GM12878 (cell line): ENCODE results near the gene MPC1. TPM values are rescaled to one million over a fixed set of nuclear protein-coding genes. Genes with fewer than 3 reads are reported as not detected.

ENCODE experiments used
- ATAC-seq: fragments of 200-7000 bp; cut with Tn5 transposase; 3 replicates; pipeline ENCODE4 v1.9.1; 2020; ENCODE audit warnings: mild to moderate bottlenecking, moderate library complexity
- BruUV-seq: library from RNA; stranded (reverse); fragments of 400-500 nt; replicated peaks from 2 replicates; lab custom pipeline; 2021; lab: Mats Ljungman, UMichigan
- CTCF ChIA-PET: fragments of 300-600 bp; sonication (Branson Sonifier 250); formaldehyde crosslinking; extraction: SDS; loops from one replicate; lab custom pipeline; 2021; ENCODE audit warnings: inconsistent platforms; lab: Yijun Ruan, JAX
- POLR2A ChIA-PET: fragments of 350-600 bp; formaldehyde crosslinking; extraction: SDS; loops from one replicate; lab custom pipeline; 2021; ENCODE audit warnings: inconsistent platforms; lab: Charles Lee
- RAD21 ChIA-PET: fragments of 300-600 bp; sonication (Branson Sonifier 250); formaldehyde crosslinking; loops from one replicate; lab custom pipeline; 2023; ENCODE audit warnings: antibody characterized with exemption; ENCODE audit not compliant: unreplicated experiment; lab: Charles Lee
- SMC1A ChIA-PET: fragments of 300-600 bp; sonication (Branson Sonifier 250); formaldehyde crosslinking; loops from one replicate; lab custom pipeline; 2023; ENCODE audit not compliant: unreplicated experiment, uncharacterized antibody; lab: Charles Lee
- DNase-seq: peaks from one replicate; pipeline ENCODE4 v3.0.0-alpha.2; 2011; ENCODE audit warnings: low read depth, low spot score
- FAIRE-seq: peaks from 3 replicates; lab custom pipeline; 2011; peaks lifted over from hg19 to GRCh38; lab: Jason Lieb, UNC
- H2AFZ ChIP-seq: 2 replicates; pipeline ENCODE4 v1.6.0; 2011; ENCODE audit warnings: low read depth, low read length, control low read depth; ENCODE audit not compliant: control insufficient read depth
- H3K27ac ChIP-seq: 2 replicates; pipeline ENCODE4 v1.5.1; 2011; ENCODE audit warnings: control low read depth; ENCODE audit not compliant: control insufficient read depth, insufficient read depth
- H3K27me3 ChIP-seq, 2 experiments: replicated peaks in 1 of 2; 2 replicates each; pipeline versions ENCODE4 v1.6.0 to v1.6.1; 2011; ENCODE audit warnings: low read length in 1 of 2; ENCODE audit not compliant: control insufficient read depth in 2 of 2, insufficient read depth in 2 of 2
- H3K36me3 ChIP-seq, 2 experiments: 2 replicates each; pipeline ENCODE4 v1.5.1; 2011; ENCODE audit warnings: low read length in 1 of 2; ENCODE audit not compliant: control insufficient read depth in 2 of 2, insufficient read depth in 2 of 2
- H3K4me1 ChIP-seq: 2 replicates; pipeline ENCODE4 v1.6.1; 2011; ENCODE audit warnings: mild to moderate bottlenecking, low read length, moderate library complexity, mixed read lengths; ENCODE audit not compliant: control insufficient read depth, insufficient read depth
- H3K4me2 ChIP-seq: 2 replicates; pipeline ENCODE4 v1.6.0; 2011; ENCODE audit warnings: control low read depth; ENCODE audit not compliant: control insufficient read depth, insufficient read depth
- H3K4me3 ChIP-seq: fragments of 200-600 bp; sonication (generic); 2 replicates; pipeline ENCODE4 v1.5.1; 2016
- H3K79me2 ChIP-seq: 2 replicates; pipeline ENCODE4 v1.6.0; 2011; ENCODE audit warnings: low read length; ENCODE audit not compliant: control insufficient read depth, insufficient read depth
- H3K9ac ChIP-seq: 2 replicates; pipeline ENCODE4 v1.8.0; 2011; ENCODE audit warnings: low read length, control low read depth, mixed read lengths; ENCODE audit not compliant: control insufficient read depth, insufficient read depth
- H3K9me3 ChIP-seq: replicated peaks from 3 replicates; pipeline ENCODE4 v1.5.1; 2011; ENCODE audit warnings: mild to moderate bottlenecking, low read length; ENCODE audit not compliant: control insufficient read depth, insufficient read depth
- H4K20me1 ChIP-seq: 2 replicates; pipeline ENCODE4 v1.6.0; 2011; ENCODE audit not compliant: control insufficient read depth, insufficient read depth
- ATF7 ChIP-seq: fragments of 450-650 bp; IDR thresholded peaks from 2 replicates; pipeline ENCODE4 v1.6.1; 2016; ENCODE audit warnings: low read depth, mild to moderate bottlenecking
- BHLHE40 ChIP-seq, 2 experiments: fragments of 450-650 bp in 1 of 2; IDR thresholded peaks; 2 replicates each; pipeline ENCODE4 v1.6.1; 2011 to 2017; ENCODE audit warnings: low read depth in 2 of 2, borderline replicate concordance in 1 of 2, improper control_type of control experiment in 1 of 2, low read length in 1 of 2, mild to moderate bottlenecking in 1 of 2
- CBX5 ChIP-seq: sonication (generic); IDR thresholded peaks from 2 replicates; pipeline ENCODE4 v1.6.1; 2016; ENCODE audit warnings: low read depth, moderate library complexity, mild to moderate bottlenecking, inconsistent platforms
- EP300 ChIP-seq, 2 experiments: fragments of 150-350 bp in 1 of 2; IDR thresholded peaks; 2 replicates each; pipeline ENCODE4 v1.6.1; 2011 to 2012; ENCODE audit warnings: low read depth in 2 of 2, low read length in 2 of 2, borderline replicate concordance in 1 of 2, improper control_type of control experiment in 1 of 2, inconsistent platforms in 1 of 2; ENCODE audit not compliant: control insufficient read depth in 1 of 2
- NFYA ChIP-seq: IDR thresholded peaks from 2 replicates; pipeline ENCODE4 v1.6.1; 2011; ENCODE audit warnings: low read depth, mild to moderate bottlenecking, low read length, improper control_type of control experiment, borderline replicate concordance
- PAX8 ChIP-seq: fragments of 450-650 bp; IDR thresholded peaks from 2 replicates; pipeline ENCODE4 v1.6.1; 2017; ENCODE audit warnings: mild to moderate bottlenecking, moderate library complexity
- SIN3A ChIP-seq: IDR thresholded peaks from 2 replicates; pipeline ENCODE4 v1.6.1; 2012; ENCODE audit warnings: low read depth, low read length, improper control_type of control experiment
- SMAD1 ChIP-seq: fragments of 450-650 bp; IDR thresholded peaks from 2 replicates; pipeline ENCODE4 v1.6.1; 2018; ENCODE audit warnings: mild to moderate bottlenecking, low read depth; ENCODE audit not compliant: partially characterized antibody
- SMAD5 ChIP-seq: IDR thresholded peaks from 2 replicates; pipeline ENCODE4 v1.6.1; 2016; ENCODE audit warnings: antibody characterized with exemption, low read depth
- YBX1 ChIP-seq: fragments of 450-650 bp; IDR thresholded peaks from 2 replicates; pipeline ENCODE4 v1.6.1; 2016; ENCODE audit warnings: antibody characterized with exemption
- WGBS: methylation state at CpG from one replicate; pipeline ENCODE4 v1.1.6; 2016; ENCODE audit warnings: low lambda C conversion rate; ENCODE audit not compliant: insufficient replicate concordance, insufficient coverage; ENCODE audit errors: missing lambda C conversion rate; 5-methylcytosine and 5-hydroxymethylcytosine counted together
- in situ Hi-C: fragments of 300-500 bp; cut with MboI; formaldehyde crosslinking; loops from 9 replicates; pipeline ENCODE4 v1.14.3; 2018; ENCODE audit warnings: mixed read lengths
- intact Hi-C: fragments of 100-400 bp; cut with micrococcal nuclease; formaldehyde crosslinking; loops from one replicate; pipeline ENCODE4 v1.14.2; 2022; ENCODE audit not compliant: unreplicated experiment
- polyA plus RNA-seq, 11 experiments: library from polyadenylated mRNA; depleted of rRNA in 4 of 11; unstranded in 6 of 11; stranded (reverse) in 5 of 11; fragments of >200 nt; fragmentation: Nextera tagmentation in 4 of 11; fragmentation: Illumina TruSeq in 1 of 11; extraction: Ambion mirVana in 4 of 11; extraction: Trizol in 1 of 11; gene quantifications; 1 replicate in 1 of 11; 2 replicates in 10 of 11; pipeline versions ENCODE4 v1.2.1 to v1.2.3, GENCODE V29; 2011 to 2016; ENCODE audit warnings: inconsistent platforms in 2 of 11, missing spikeins in 2 of 11, low read depth in 1 of 11
- total RNA-seq, 4 experiments: library from RNA; depleted of rRNA in 3 of 4; stranded (reverse); fragments of >200 nt in 3 of 4; fragmentation: Illumina TruSeq in 1 of 4; extraction: Trizol in 1 of 4; gene quantifications; 2 replicates each; pipeline versions ENCODE4 v1.2.1 to v1.2.3, GENCODE V29; 2013 to 2021
- TF ChIP-seq, protein P1 (sequence below): IDR thresholded peaks from 2 replicates; pipeline ENCODE4 v1.6.1; 2011; ENCODE audit warnings: borderline replicate concordance, low read depth, mild to moderate bottlenecking, moderate library complexity, mixed read lengths, low read length; ENCODE audit not compliant: insufficient read depth; ENCODE audit errors: extremely low read length
- TF ChIP-seq, protein P2 (sequence below): fragments of 450-650 bp; IDR thresholded peaks from 2 replicates; pipeline ENCODE4 v1.6.1; 2016; ENCODE audit warnings: mild to moderate bottlenecking

Gene MPC1
- total and polyA plus RNA-seq, 10 of the 15 experiments (the other 5 are each of a cell fraction or from before 2014, with no cell fraction given), result 53.2 to 177 (median 78.8) TPM

DNA sequence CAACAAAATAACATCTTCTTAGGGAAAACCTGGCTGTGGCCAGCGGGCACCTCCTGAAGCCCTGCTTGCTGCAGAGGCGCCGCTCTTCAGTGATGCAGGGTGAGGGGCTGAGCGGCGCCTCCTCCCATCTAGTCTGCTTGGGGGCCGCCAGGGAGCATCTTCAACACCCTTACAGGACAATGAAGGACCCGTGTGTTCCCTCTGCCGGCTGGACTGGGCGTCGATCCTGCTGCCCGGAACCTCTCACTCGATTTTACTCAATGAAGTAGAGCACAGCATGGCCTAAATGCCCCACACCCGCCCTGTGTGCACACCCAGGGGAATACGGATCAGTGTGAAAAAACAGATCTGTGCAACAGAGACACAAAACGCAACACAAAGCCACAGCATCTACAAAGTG lies 28.5 kb upstream of the MPC1 start:
- Histone ChIP-seq H4K20me1 (no peaks in the 10 kb centered on the region; the same call in 1 of the 2 replicates), H3K4me3 (no peak overlapping the region), H3K79me2 (no peaks in the 10 kb centered on the region), H3K4me2 (no peak overlapping the region), H2AFZ (no peak overlapping the region), H3K36me3 (no peaks in the 10 kb centered on the region), H3K9ac (no peak overlapping the region), H3K9me3 (no peaks in the 10 kb centered on the region; the same call in 2 of the 3 replicates), H3K4me1 (peaks cover 6% of the 10 kb centered on the region), H3K27ac (no peak overlapping the region), H3K27me3 (no peaks in the 10 kb centered on the region)
- TF ChIP-seq CBX5 (no peak), ATF7 (no peak), SIN3A (no peak), PAX8 (no peak), SMAD1 (no peak), NFYA (no peak), BHLHE40 (IDR thresholded peaks at IDR 0.05; ENCODE audit: borderline replicate concordance in 1 of 2, low read depth in 2 of 2, low read length in 1 of 2) (no peak), YBX1 (no peak), EP300 (IDR thresholded peaks at IDR 0.05; ENCODE audit: borderline replicate concordance in 1 of 2, control insufficient read depth in 1 of 2, low read depth in 2 of 2, low read length in 2 of 2) (no peak), SMAD5 (no peak)
- TF ChIP-seq, protein P1, sequence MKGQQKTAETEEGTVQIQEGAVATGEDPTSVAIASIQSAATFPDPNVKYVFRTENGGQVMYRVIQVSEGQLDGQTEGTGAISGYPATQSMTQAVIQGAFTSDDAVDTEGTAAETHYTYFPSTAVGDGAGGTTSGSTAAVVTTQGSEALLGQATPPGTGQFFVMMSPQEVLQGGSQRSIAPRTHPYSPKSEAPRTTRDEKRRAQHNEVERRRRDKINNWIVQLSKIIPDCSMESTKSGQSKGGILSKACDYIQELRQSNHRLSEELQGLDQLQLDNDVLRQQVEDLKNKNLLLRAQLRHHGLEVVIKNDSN, result no peak
- TF ChIP-seq, protein P2, sequence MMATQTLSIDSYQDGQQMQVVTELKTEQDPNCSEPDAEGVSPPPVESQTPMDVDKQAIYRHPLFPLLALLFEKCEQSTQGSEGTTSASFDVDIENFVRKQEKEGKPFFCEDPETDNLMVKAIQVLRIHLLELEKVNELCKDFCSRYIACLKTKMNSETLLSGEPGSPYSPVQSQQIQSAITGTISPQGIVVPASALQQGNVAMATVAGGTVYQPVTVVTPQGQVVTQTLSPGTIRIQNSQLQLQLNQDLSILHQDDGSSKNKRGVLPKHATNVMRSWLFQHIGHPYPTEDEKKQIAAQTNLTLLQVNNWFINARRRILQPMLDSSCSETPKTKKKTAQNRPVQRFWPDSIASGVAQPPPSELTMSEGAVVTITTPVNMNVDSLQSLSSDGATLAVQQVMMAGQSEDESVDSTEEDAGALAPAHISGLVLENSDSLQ, result no peak
- ChIA-PET RAD21 (no interaction called here), SMC1A (interaction anchor here (1.2 kb wide), 2 partner anchors 10 to 98 kb away, joined by 3 read pairs; no protein-coding TSS in a partner anchor), CTCF (interaction anchor here (0.8 kb wide), 1 partner anchor 11 kb away, joined by 3 read pairs; no protein-coding TSS in a partner anchor), POLR2A (no interaction called here)
- ATAC-seq (no peak), DNase-seq (no peak), FAIRE-seq (no peak)
- no TSS peak for BruUV-seq
- 69% methylated on average over 15 of the region's 15 CpGs for WGBS
- in situ Hi-C loops, result no loop called here
- intact Hi-C loops, result no loop called here
